HTERT RPE-1 (cell line): ENCODE data around the gene CHL1.

ENCODE experiments used
- in situ Hi-C: fragments of 300-500 bp; cut with MboI; formaldehyde crosslinking; loops from 4 replicates; pipeline ENCODE4 v1.14.3; 2020; ENCODE audit warnings: low sequenced_read_pairs

The CHL1 gene

GRCh38 chr3:454986-455385, 258.4 kb downstream of the CHL1 start:
- in situ Hi-C loops = no loop called here

DNA sequence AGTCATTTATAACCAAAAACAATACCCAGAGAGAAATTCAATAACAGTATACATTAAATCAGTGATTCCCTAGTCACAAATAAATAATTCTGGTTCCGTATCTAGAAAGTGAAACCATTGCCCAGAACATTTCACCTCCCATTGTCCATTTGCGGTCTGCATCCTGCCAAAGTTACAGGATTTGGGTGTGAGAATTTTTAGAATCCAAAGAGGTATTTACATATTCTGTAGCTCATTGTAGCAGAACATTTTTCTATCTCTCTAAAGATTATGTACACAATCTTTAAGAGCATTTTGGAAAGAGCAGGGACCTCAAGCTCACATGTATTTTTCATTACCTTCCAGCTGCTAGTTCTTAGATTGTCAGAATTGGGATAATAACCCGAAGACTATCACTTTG, 261.6 kb downstream of the CHL1 start:
- in situ Hi-C loops = no loop called here

GRCh38 chr3:458653-459310, 262.2 kb downstream of the CHL1 start:
- in situ Hi-C loops = no loop called here
